ENCODE measurements around the gene RNF121.

DNA sequence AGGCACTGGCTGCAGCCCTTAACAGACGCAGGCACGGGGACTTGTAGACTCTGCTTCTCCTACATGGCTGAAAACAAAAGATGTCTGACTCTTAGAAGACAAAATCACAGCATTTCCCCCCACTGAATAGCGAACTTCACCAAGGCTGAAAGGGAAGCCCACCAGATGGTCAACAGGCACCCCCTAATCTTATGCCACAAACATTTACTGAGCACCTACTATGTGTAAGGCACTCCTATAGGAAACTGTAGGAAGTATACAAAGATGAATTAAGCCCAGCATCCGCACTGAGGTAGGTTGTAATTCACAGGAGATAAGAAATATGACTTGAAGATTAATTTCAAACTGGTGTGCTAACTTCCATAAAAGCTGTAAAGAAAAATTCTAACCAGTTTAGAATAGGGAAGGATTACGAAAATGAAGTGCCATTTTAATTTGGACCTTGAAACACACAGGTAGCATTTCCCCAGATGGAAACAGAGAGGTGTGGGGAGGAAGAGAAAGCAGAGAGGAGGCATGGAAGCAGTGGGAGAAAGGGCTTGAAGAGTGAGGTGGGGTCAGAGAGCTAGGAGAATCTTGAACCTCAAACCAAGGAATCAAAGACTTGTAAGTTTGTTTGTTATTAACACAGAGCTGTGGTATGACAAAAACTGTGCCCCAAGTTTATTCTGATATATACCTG lies 113.4 kb downstream of the RNF121 start:
- TF ChIP-seq, protein P1, sequence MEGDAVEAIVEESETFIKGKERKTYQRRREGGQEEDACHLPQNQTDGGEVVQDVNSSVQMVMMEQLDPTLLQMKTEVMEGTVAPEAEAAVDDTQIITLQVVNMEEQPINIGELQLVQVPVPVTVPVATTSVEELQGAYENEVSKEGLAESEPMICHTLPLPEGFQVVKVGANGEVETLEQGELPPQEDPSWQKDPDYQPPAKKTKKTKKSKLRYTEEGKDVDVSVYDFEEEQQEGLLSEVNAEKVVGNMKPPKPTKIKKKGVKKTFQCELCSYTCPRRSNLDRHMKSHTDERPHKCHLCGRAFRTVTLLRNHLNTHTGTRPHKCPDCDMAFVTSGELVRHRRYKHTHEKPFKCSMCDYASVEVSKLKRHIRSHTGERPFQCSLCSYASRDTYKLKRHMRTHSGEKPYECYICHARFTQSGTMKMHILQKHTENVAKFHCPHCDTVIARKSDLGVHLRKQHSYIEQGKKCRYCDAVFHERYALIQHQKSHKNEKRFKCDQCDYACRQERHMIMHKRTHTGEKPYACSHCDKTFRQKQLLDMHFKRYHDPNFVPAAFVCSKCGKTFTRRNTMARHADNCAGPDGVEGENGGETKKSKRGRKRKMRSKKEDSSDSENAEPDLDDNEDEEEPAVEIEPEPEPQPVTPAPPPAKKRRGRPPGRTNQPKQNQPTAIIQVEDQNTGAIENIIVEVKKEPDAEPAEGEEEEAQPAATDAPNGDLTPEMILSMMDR (IDR thresholded peaks at IDR 0.05), result no peak
- TF ChIP-seq POLR2A (IDR thresholded peaks at IDR 0.05) (no peak), POLR2AphosphoS5 (IDR thresholded peaks at IDR 0.05) (no peak)
